HG03159 (cell line): ENCODE results near the gene LAMC3.
"Not testable (repeated sequence)": the region's sequence is repeated elsewhere in the genome, so short reads cannot be mapped to it uniquely, and the experiment has no call there.

ENCODE experiments used
- ATAC-seq: cut with Tn5 transposase; IDR thresholded peaks from one replicate; pipeline ENCODE4 v1.9.1; 2021; ENCODE audit warnings: mild to moderate bottlenecking, moderate library complexity; ENCODE audit not compliant: unreplicated experiment

LAMC3 gene

GRCh38 chr9:131095666-131096268 is 86.8 kb downstream of the LAMC3 start:
- no peak for ATAC-seq

- ATAC-seq = no peak
Observed at GRCh38 chr9:131096269-131097125, 87.5 kb downstream of the LAMC3 start, which contains the start of gene AIF1L. AIF1L (plus strand) TSS chr9:131096531; CDS start chr9:131096630, 99 bp downstream.

- ATAC-seq = no peak
Observed at GRCh38 chr9:131097126-131097947, 88.4 kb downstream of the LAMC3 start.

- ATAC-seq = no peak
Observed at GRCh38 chr9:131097948-131098278, 88.9 kb downstream of the LAMC3 start.

GRCh38 chr9:131098391-131099101 is 89.6 kb downstream of the LAMC3 start:
- no peak for ATAC-seq

- no peak for ATAC-seq
Observed at GRCh38 chr9:131099102-131099606, 90.2 kb downstream of the LAMC3 start.

GRCh38 chr9:131099845-131100244 is 90.9 kb downstream of the LAMC3 start:
- ATAC-seq = not testable (repeated sequence)

GRCh38 chr9:131100445-131100844 is 91.5 kb downstream of the LAMC3 start:
- ATAC-seq = no peak

GRCh38 chr9:131101207-131101964 is 92.4 kb downstream of the LAMC3 start:
- no peak for ATAC-seq

GRCh38 chr9:131103024-131103423 is 94.0 kb downstream of the LAMC3 start:
- no peak for ATAC-seq

GRCh38 chr9:131103535-131103934 is 94.6 kb downstream of the LAMC3 start:
- no peak for ATAC-seq

- no peak for ATAC-seq
Observed at GRCh38 chr9:131104016-131104740, 95.2 kb downstream of the LAMC3 start.

- ATAC-seq = no peak
Observed at GRCh38 chr9:131105952-131106351, 97.0 kb downstream of the LAMC3 start.

- ATAC-seq = no peak
Observed at GRCh38 chr9:131107760-131108159, 98.8 kb downstream of the LAMC3 start.

GRCh38 chr9:131111186-131111853 is 102.3 kb downstream of the LAMC3 start:
- no peak for ATAC-seq

GRCh38 chr9:131111854-131112311 is 102.9 kb downstream of the LAMC3 start:
- no peak for ATAC-seq

- ATAC-seq = no peak
Observed at GRCh38 chr9:131112374-131113154, 103.6 kb downstream of the LAMC3 start.

GRCh38 chr9:131113655-131114054 is 104.7 kb downstream of the LAMC3 start:
- no peak for ATAC-seq
